Hepatocyte (in vitro differentiated cells): Measurements from ENCODE around the gene CMIP.

Source experiments
- CTCF ChIP-seq: fragments of 200-600 bp; sonication (generic); IDR thresholded peaks from 2 replicates; pipeline ENCODE4 v1.5.1; 2016; ENCODE audit warnings: antibody characterized with exemption, mild to moderate bottlenecking; ENCODE audit not compliant: poor library complexity
- EZH2 ChIP-seq: fragments of 200-600 bp; sonication (generic); IDR thresholded peaks from 2 replicates; pipeline ENCODE4 v1.6.1; 2016; ENCODE audit warnings: antibody characterized with exemption, mild to moderate bottlenecking, borderline replicate concordance
- EZH2phosphoT487 ChIP-seq: fragments of 200-600 bp; sonication (generic); IDR thresholded peaks from one replicate; pipeline ENCODE4 v1.6.1; 2018; ENCODE audit warnings: antibody characterized with exemption, mild to moderate bottlenecking, low read depth, moderate library complexity; ENCODE audit not compliant: unreplicated experiment, severe bottlenecking

GRCh38 chr16:81496742-81497141 is 52.1 kb downstream of the CMIP start:
- TF ChIP-seq EZH2 = no peak
- no peak for TF ChIP-seq CTCF
- no peak for TF ChIP-seq EZH2phosphoT487
